HCT116 (cell line): ENCODE data around the gene GIT1. TPM values are rescaled to one million over a fixed set of nuclear protein-coding genes. Genes with fewer than 3 reads are reported as not detected.

Experiments
- ATAC-seq: fragments of 200-7000 bp; cut with Tn5 transposase; 2 replicates; pipeline ENCODE4 v1.9.1; 2020; ENCODE audit warnings: mild to moderate bottlenecking, moderate library complexity
- BruUV-seq: library from RNA; stranded (reverse); fragments of 400-500 nt; replicated peaks from 2 replicates; lab custom pipeline; 2021; lab: Mats Ljungman, UMichigan
- CTCF ChIA-PET: fragments of 300-600 bp; sonication (Branson Sonifier 250); formaldehyde crosslinking; loops from one replicate; lab custom pipeline; 2021; ENCODE audit warnings: antibody characterized with exemption; lab: Charles Lee
- POLR2A ChIA-PET: fragments of 300-600, 350-600 bp; sonication (Branson Sonifier 250); formaldehyde crosslinking; loops from one replicate; lab custom pipeline; 2021; ENCODE audit warnings: antibody characterized with exemption; lab: Charles Lee
- RAD21 ChIA-PET, 2 experiments: fragments of 300-600 bp; sonication (Branson Sonifier 250); formaldehyde crosslinking; loops; one replicate each; lab custom pipeline; 2023; ENCODE audit warnings: low total read pairs in 2 of 2; ENCODE audit not compliant: uncharacterized antibody in 2 of 2, unreplicated experiment in 2 of 2, low non-redundant PET in 1 of 2; lab: Charles Lee
- DNase-seq: peaks from one replicate; pipeline ENCODE4 v3.0.0-alpha.2; 2010; ENCODE audit warnings: low read depth, low spot score
- H2AFZ ChIP-seq: fragments of 200-600 bp; shearing (Covaris generic), sonication (generic); 2 replicates; pipeline ENCODE4 v1.6.1; 2017; ENCODE audit warnings: low read depth, mixed run types, mixed read lengths, antibody characterized with exemption, low read length; ENCODE audit not compliant: poor library complexity, severe bottlenecking
- H3K27ac ChIP-seq: 2 replicates; pipeline ENCODE4 v1.5.1; 2012; ENCODE audit warnings: low read depth, low read length
- H3K27me3 ChIP-seq: fragments of 200-600 bp; sonication (generic); 2 replicates; pipeline ENCODE4 v1.6.1; 2016; ENCODE audit warnings: mixed run types, low read length, mixed read lengths; ENCODE audit not compliant: insufficient read depth
- H3K36me3 ChIP-seq, 2 experiments: fragments of 200-500 bp in 1 of 2; fragments of 200-600 bp in 1 of 2; sonication (Bioruptor generic) in 1 of 2; sonication (generic) in 1 of 2; 2 replicates each; pipeline versions ENCODE4 v1.5.1 to v1.6.1; 2014 to 2016; ENCODE audit warnings: low read length in 2 of 2, inconsistent platforms in 1 of 2, mixed read lengths in 1 of 2, mixed run types in 1 of 2; ENCODE audit not compliant: insufficient read depth in 2 of 2, control insufficient read depth in 1 of 2
- H3K4me1 ChIP-seq, 2 experiments: fragments of 200-600 bp in 1 of 2; sonication (generic) in 1 of 2; 2 replicates each; pipeline versions ENCODE4 v1.5.1 to v1.6.1; 2012 to 2017; ENCODE audit warnings: low read length in 2 of 2, inconsistent platforms in 1 of 2, mild to moderate bottlenecking in 1 of 2, mixed read lengths in 1 of 2, mixed run types in 1 of 2, moderate library complexity in 1 of 2; ENCODE audit not compliant: insufficient read depth in 2 of 2, control insufficient read depth in 1 of 2
- H3K4me2 ChIP-seq: fragments of 200-600 bp; sonication (generic); 2 replicates; pipeline ENCODE4 v1.6.1; 2017; ENCODE audit warnings: mixed run types, low read length, mixed read lengths
- H3K4me3 ChIP-seq, 2 experiments: fragments of 200-600 bp in 1 of 2; sonication (generic) in 1 of 2; replicated peaks in 1 of 2; 2 replicates each; pipeline ENCODE4 v1.5.1; 2011 to 2016; ENCODE audit warnings: low read length in 2 of 2, control low read depth in 1 of 2, low read depth in 1 of 2, mild to moderate bottlenecking in 1 of 2, mixed read lengths in 1 of 2, mixed run types in 1 of 2
- H3K79me2 ChIP-seq: fragments of 200-600 bp; sonication (generic); 2 replicates; pipeline ENCODE4 v1.6.1; 2017; ENCODE audit warnings: mild to moderate bottlenecking, mixed run types, low read length, moderate library complexity, mixed read lengths; ENCODE audit not compliant: insufficient read depth
- H3K9ac ChIP-seq: fragments of 200-600 bp; sonication (generic); 2 replicates; pipeline ENCODE4 v1.6.1; 2016; ENCODE audit warnings: low read length, mixed read lengths
- H3K9me2 ChIP-seq: fragments of 200-600 bp; sonication (generic), shearing (Covaris generic); 2 replicates; pipeline ENCODE4 v1.6.1; 2017; ENCODE audit warnings: mixed run types, mild to moderate bottlenecking, moderate library complexity; ENCODE audit not compliant: insufficient read depth
- H3K9me3 ChIP-seq, 2 experiments: fragments of 200-500 bp in 1 of 2; fragments of 200-600 bp in 1 of 2; sonication (Bioruptor generic) in 1 of 2; sonication (generic) in 1 of 2; 2 replicates each; pipeline ENCODE4 v1.6.1; 2014 to 2017; ENCODE audit warnings: low read length in 2 of 2, mixed read lengths in 2 of 2, inconsistent platforms in 1 of 2, low read depth in 1 of 2, mild to moderate bottlenecking in 1 of 2, mixed run types in 1 of 2, moderate library complexity in 1 of 2; ENCODE audit not compliant: control insufficient read depth in 1 of 2, insufficient read depth in 1 of 2
- H4K20me1 ChIP-seq: fragments of 200-600 bp; sonication (generic), shearing (Covaris generic); 2 replicates; pipeline ENCODE4 v1.6.1; 2017; ENCODE audit warnings: mixed run types, mild to moderate bottlenecking, moderate library complexity; ENCODE audit not compliant: insufficient read depth
- CBX3 ChIP-seq: IDR thresholded peaks from 2 replicates; pipeline ENCODE4 v1.6.1; 2012; ENCODE audit warnings: low read depth
- EGR1 ChIP-seq: IDR thresholded peaks from 2 replicates; pipeline ENCODE4 v1.6.1; 2012; ENCODE audit warnings: low read depth
- JUND ChIP-seq: IDR thresholded peaks from 2 replicates; pipeline ENCODE4 v1.6.1; 2012
- POLR2A ChIP-seq: IDR thresholded peaks from 2 replicates; pipeline ENCODE4 v1.7.0; 2011; ENCODE audit warnings: borderline replicate concordance; ENCODE audit not compliant: insufficient read depth, insufficient read length; ENCODE audit errors: extremely low read depth
- SP1 ChIP-seq: IDR thresholded peaks from 2 replicates; pipeline ENCODE4 v1.6.1; 2012; ENCODE audit warnings: low read depth
- ZNF274 ChIP-seq: fragments of 200-500 bp; sonication (Bioruptor generic); IDR thresholded peaks from 2 replicates; pipeline ENCODE4 v1.6.1; 2014; ENCODE audit warnings: mild to moderate bottlenecking, low read depth, low read length, inconsistent platforms
- intact Hi-C: fragments of 100-400 bp; cut with micrococcal nuclease; formaldehyde crosslinking; loops from 2 replicates; pipeline ENCODE4 v1.10.0; 2022
- total RNA-seq: library from RNA; stranded (reverse); gene quantifications from one replicate; pipeline ENCODE4 v1.2.1, GENCODE V29; 2021; ENCODE audit not compliant: unreplicated experiment
- TF ChIP-seq, protein P1 (sequence below): IDR thresholded peaks from 2 replicates; pipeline ENCODE4 v1.6.1; 2011; ENCODE audit warnings: mild to moderate bottlenecking, low read length, moderate library complexity; ENCODE audit not compliant: insufficient replicate concordance; ENCODE audit errors: extremely low read depth

GIT1 gene
- total RNA-seq, 1 experiment from 2014 or later: 76.5 TPM

- Histone ChIP-seq H3K9me3 (no peaks in the 10 kb centered on the region), H3K79me2 (peaks cover 10% of the 10 kb centered on the region; the same call in 1 of the 2 replicates), H3K4me1 (peaks cover 10 to 12% of the 10 kb centered on the region in 2 experiments)
- no peak for TF ChIP-seq POLR2A
- TF ChIP-seq, protein P1, sequence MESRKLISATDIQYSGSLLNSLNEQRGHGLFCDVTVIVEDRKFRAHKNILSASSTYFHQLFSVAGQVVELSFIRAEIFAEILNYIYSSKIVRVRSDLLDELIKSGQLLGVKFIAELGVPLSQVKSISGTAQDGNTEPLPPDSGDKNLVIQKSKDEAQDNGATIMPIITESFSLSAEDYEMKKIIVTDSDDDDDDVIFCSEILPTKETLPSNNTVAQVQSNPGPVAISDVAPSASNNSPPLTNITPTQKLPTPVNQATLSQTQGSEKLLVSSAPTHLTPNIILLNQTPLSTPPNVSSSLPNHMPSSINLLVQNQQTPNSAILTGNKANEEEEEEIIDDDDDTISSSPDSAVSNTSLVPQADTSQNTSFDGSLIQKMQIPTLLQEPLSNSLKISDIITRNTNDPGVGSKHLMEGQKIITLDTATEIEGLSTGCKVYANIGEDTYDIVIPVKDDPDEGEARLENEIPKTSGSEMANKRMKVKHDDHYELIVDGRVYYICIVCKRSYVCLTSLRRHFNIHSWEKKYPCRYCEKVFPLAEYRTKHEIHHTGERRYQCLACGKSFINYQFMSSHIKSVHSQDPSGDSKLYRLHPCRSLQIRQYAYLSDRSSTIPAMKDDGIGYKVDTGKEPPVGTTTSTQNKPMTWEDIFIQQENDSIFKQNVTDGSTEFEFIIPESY: no peak
- TF ChIP-seq EGR1: no peak
- no peak for TF ChIP-seq CBX3
- TF ChIP-seq SP1: no peak
- no peak for TF ChIP-seq JUND
- TF ChIP-seq ZNF274: no peak
- TF ChIP-seq, all 23 proteins: peak for 0
- no peak overlapping the region for H2AFZ ChIP-seq
- POLR2A ChIA-PET: no interaction called here
- no peak overlapping the region for H3K27ac ChIP-seq
- H3K27me3 ChIP-seq: no peaks in the 10 kb centered on the region
- H4K20me1 ChIP-seq: no peaks in the 10 kb centered on the region
- RAD21 ChIA-PET: no interaction called here
- intact Hi-C loops: no loop called here
- CTCF ChIA-PET: no interaction called here
- peaks cover 3 to 4% of the 10 kb centered on the region in 2 experiments; a peak in 1 of 4 replicates for H3K36me3 ChIP-seq
- H3K4me2 ChIP-seq: no peak overlapping the region
- no peak for DNase-seq
- ATAC-seq: no peak
- no peak overlapping the region for H3K4me3 ChIP-seq
- BruUV-seq: no TSS peak
- no peak overlapping the region for H3K9ac ChIP-seq
- H3K9me2 ChIP-seq: no peaks in the 10 kb centered on the region
Measured at GRCh38 chr17:29562615-29563014, 26.8 kb downstream of the GIT1 start.
